HG02970 (cell line): ENCODE data around the gene TLR5.

ENCODE experiments used
- ATAC-seq: cut with Tn5 transposase; IDR thresholded peaks from one replicate; pipeline ENCODE4 v1.9.1; 2021; ENCODE audit warnings: mild to moderate bottlenecking, moderate library complexity, moderate number of reproducible peaks; ENCODE audit not compliant: unreplicated experiment, low FRiP score

The TLR5 gene

GRCh38 chr1:223076362-223076761, 66.7 kb downstream of the TLR5 start:
- ATAC-seq, result no peak

- no peak for ATAC-seq
Measured at GRCh38 chr1:223075834-223076233, 67.2 kb downstream of the TLR5 start.

GRCh38 chr1:223074445-223075300, 68.4 kb downstream of the TLR5 start:
- ATAC-seq, result no peak

- ATAC-seq, result no peak
Measured at GRCh38 chr1:223068900-223069665, 74.0 kb downstream of the TLR5 start.

- ATAC-seq, result no peak
Measured at GRCh38 chr1:223067914-223068313, 75.1 kb downstream of the TLR5 start.

GRCh38 chr1:223066415-223066814, 76.6 kb downstream of the TLR5 start:
- no peak for ATAC-seq

GRCh38 chr1:223062177-223062576, 80.9 kb downstream of the TLR5 start:
- ATAC-seq, result no peak

- no peak for ATAC-seq
Measured at GRCh38 chr1:223059526-223059925, 83.5 kb downstream of the TLR5 start.
